Brain pericyte (primary cell): ENCODE measurements around the gene TCF7.

Experiments used
- DNase-seq: peaks from one replicate; pipeline ENCODE4 v3.0.0-alpha.2; 2012; ENCODE audit warnings: low read depth, low spot score

TCF7 gene

DNA sequence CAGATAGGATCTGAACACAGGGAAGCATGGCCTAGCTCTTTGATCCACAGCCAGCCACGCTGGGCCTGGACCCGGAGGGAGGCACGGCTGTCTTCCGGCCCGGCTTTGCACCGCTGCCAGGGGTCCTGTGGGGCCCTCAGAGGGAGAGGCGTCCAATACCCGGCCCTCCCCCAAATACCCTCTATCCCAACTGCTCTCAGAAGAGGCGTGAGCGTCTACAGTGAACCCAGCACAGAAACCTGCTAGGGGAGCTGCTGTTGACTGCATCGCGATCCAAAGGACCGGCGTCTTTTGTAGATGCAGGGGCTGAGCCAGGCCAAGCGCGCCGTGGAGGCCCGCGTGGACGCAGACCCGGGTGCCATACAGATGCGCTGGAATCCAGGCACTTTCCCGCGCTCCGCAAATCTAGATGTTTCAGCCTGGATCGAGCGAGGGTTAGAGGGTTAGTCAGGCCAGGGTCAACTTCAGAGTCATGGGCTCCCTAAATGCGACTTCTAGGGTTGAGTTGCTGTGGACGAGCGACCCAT lies 1.1 kb upstream of the TCF7 start:
- no peak for DNase-seq

DNA sequence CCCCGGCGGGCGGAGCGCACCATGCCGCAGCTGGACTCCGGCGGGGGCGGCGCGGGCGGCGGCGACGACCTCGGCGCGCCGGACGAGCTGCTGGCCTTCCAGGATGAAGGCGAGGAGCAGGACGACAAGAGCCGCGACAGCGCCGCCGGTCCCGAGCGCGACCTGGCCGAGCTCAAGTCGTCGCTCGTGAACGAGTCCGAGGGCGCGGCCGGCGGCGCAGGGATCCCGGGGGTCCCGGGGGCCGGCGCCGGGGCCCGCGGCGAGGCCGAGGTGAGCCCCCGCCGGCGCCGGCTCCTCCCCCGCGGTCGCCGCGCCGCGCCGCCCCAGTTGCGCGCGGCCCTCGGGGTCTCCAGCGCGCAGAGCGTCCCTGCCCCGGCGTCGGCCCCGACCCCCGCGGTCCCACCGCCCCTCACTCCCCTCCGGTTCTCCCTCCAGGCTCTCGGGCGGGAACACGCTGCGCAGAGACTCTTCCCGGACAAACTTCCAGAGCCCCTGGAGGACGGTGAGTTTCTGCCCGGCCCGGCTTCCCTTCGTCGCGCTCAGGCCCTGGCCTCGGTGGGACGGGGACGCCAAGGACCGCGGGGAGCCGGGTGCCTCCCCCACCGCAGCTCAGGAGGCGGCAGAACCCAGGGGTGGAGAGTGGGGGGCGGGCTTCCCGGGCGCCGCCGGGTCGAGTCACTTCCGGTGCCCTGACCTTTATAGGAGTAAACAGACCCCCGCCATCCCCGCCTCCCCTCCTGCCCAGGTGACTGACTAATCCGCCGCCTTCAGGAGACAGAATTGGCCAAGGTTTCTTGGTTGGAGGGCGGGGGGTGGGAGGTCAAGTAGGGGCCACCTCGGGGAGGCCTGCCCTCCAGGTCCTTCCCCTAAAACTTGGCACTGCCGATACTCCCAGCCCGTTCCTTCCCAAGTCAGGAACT lies 665 bp downstream of the TCF7 start:
- DNase-seq: no peak

DNA sequence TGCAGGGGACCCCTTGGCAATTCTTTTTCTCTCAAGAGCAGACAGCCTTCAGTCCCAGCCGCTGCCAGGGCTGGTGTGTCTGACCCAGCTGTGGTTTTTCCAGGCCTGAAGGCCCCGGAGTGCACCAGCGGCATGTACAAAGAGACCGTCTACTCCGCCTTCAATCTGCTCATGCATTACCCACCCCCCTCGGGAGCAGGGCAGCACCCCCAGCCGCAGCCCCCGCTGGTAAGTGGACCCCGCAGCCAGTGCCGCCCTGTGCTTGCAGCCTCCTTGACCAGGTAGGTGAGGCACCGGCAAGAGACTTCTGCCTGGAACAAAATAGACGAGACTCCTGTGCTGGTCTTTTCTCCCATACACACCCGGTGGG lies 1.3 kb downstream of the TCF7 start:
- DNase-seq: no peak

DNA sequence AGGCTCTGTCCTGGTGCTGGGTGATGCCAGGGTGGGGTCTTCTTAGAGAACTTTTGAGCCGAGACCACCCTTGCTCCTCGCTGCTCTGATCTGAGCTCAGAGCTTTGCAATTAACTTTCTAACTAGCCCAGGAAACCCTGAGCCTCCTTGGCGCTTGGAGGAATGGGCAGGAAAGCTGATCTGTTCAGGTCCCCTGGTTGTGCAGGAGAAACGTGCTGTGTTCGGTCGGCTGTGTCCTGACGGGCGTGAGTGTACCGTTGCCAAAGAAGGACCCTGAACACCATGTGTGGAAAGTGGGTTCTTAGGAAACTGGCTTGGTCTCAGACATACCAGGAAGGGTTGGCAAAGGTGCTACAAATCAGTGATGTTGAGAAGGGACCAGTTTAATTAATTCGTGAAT lies 1.8 kb downstream of the TCF7 start:
- no peak for DNase-seq

DNA sequence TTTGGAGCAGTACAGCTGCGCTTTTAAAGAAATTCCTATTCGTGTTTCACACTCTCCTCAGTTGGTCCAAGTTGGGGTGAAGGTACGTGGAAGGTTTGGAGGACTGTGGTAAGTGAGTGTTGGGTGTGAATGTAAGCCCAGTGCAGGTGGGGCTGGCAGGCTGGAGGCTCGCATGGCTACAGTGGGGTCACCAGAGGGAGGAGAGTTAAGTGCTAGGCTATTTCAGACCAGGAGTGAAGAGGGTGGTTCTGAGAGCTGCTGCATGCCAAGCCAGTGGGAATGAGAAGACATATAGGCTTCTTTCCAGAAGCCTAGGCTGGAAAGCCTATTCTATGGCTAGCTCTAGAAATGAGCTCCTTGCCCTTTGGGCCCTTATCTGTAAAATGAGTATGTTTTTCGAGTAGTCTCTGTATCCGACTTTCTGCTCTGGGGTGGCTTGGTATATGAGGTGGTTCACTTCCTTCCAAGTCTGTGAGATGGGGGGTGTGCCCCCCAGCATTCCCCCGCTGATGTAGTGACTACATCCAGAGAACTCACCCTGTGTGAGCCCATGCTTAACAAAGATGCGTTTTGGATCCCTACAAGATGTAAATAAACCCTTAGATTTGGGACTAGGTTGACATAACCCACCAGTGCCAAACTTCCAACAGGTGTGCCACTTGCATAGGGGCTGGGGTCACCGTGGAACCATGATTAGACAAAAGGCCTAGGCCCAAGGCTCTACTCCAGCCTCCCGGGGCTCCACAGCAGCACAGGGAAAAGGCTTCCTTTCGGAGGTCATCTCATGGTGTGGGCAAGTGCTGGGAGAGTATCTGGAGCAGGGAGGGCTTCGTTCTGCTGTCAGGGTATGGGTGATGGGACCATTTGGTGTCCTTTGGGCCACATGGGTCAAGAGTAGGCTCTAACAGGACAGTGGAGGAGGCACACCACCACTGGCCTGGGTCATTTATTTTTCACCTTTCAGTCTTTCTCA lies 2.6 kb downstream of the TCF7 start:
- DNase-seq: no peak

DNA sequence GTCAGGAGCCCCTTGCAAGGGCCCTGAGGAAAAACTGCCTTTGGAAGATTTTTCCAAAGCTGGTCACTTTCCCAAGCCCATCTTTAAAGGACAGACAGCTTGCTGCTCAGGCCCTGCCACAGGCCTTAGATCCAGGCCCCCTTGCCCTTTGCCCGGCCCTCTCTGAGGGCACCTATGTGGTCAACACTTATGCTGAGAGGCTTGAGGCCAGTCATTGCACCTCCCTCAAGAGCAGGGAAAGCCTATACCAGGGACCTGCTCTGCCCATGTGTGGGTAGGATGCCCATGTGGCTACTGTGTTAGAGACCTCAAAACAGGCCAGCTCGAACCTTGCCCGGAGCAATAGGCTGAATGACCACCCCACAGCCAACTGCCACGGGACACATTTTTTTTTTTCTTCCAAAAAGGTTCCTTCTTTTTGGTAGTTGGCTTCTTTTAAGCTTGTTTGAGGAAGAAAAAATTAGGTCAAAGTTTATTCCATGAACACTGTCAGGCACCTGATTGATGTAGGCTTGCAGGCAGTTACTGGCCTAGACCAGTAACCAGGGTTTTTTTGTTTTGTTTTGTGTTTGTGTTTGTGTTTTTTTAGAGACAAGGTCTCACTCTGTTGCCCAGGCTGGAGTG lies 3.8 kb downstream of the TCF7 start:
- DNase-seq: no peak

DNA sequence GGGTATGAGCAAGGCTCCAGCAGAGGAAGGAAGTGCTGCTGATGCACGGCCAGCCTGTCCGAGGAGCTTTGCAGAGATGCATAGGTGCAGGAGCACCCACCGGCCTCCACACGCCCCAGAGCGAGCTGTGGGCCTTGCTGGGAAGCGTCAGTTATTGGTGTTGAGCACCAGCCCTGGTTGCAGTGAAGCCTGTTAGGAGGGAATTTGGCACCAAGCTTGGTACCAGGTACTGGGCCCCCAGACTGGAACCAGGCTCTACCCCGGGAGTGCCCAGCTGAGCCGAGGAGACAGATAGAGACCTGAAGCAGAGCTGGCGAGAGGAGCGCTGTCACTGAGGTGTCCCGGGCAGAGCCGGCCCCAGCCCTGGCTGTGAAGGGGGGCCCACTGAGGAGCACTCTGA lies 5.2 kb downstream of the TCF7 start:
- DNase-seq: no peak

DNA sequence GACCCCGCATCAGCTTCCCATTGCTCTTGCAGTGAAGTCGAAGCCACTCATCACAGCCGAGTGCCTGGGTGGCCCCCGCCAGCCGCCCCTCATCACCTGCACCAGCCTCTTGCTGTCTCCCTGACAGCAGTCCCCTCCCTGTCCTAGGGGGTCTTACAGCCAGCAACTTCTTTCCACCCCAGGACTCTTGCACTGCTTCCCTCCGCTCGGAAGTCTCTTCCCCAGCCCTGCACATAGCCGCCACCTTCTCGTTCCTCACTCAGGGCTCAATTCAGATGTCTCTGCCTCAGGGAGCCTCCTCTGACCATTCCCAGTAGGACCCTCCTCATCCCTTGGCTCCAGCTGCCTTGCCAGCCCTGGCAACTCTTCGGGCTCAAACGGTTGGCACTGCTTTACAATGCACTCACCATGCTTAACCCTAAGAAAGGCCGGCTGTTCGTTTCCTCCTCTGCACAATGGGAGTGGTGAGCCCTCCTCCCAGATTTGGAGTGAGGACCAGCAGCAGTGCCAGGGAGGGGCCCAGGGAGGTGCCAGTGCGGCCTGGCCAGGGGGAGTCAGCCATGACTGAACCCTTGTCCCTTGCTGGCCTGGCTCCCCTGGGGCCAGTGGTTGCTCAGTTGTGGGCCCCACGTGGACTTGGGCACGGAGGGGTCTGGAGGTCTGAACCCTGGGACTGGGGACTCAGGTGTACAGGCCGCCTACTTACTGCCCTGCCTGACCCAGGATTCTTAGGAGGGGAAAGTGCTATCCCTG lies 6.1 kb downstream of the TCF7 start:
- DNase-seq: no peak

DNA sequence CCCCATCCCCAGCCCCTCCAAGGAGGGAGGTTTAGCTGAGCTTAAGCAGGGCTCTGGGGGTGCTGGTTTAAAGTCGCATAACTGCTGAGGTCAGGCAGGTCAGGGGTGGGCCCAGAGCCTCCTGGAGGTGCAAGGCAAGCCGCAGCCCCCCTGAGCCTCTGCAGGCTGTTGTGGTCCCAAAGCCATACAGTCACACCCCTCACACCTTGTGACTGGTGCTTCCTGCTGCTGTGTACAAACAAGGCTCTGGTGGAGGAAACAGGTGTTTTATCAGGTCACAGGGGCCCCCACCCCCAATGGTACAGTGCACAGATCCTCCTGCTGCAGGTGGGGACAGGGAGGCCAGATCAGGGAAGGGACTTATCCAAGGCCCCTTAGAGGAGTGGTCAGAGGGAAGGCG lies 8.0 kb downstream of the TCF7 start:
- DNase-seq: no peak

DNA sequence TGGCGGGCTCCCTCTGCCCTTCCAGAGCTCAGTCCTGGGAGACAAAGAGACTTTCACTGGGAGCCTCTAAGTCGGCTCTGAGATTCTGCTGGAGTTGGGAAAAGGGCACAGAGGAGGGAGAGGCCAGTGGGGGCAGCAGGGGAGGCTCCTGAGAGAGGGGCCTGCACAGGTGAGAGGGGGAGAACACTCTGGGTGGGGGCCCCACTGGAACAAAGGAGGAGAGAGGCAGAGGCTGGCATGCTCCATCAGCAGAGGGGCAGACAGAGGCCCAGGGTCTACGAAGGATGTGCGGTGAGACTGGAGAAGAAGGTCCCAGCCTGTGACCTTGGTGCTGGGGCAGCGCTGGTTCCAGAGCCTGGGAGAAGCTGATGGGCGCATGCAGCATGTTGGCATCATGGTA lies 8.9 kb downstream of the TCF7 start:
- no peak for DNase-seq

DNA sequence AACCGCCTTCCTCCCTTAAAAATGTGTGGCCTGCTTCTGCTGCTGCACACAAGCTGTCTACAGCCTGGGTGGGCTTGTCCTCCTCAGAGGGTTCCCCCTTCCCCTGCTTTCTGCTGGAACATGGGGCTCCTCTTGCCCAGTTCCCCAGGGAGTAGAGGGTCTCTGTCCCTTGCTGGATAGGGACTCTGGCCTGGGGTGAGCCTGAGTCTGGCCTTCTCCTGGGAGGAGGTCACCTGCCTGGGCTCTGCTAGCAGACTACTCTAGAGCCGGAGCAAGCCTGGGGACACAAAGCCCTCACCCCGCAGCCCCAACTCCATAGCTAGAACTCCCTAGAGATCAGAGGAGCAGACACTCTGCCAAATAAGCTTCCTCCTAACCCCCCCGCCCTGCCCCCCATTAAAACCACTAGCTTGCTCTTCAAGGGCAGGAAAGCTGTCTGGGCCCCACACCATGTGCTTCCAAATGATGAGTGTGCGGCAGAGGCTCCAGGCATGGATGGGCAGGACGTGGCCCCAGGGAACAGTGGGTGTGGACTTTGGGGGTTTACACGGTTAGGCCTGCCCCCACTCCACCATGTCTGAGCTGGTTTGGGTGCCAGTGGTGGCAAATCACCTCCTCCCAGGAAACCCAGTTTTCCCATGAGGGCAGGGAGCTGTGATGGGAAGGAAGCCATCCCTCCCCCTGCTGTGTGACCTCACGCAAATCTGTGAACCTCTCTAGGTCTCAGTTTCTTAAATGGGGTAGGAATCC lies 10.0 kb downstream of the TCF7 start:
- no peak for DNase-seq

DNA sequence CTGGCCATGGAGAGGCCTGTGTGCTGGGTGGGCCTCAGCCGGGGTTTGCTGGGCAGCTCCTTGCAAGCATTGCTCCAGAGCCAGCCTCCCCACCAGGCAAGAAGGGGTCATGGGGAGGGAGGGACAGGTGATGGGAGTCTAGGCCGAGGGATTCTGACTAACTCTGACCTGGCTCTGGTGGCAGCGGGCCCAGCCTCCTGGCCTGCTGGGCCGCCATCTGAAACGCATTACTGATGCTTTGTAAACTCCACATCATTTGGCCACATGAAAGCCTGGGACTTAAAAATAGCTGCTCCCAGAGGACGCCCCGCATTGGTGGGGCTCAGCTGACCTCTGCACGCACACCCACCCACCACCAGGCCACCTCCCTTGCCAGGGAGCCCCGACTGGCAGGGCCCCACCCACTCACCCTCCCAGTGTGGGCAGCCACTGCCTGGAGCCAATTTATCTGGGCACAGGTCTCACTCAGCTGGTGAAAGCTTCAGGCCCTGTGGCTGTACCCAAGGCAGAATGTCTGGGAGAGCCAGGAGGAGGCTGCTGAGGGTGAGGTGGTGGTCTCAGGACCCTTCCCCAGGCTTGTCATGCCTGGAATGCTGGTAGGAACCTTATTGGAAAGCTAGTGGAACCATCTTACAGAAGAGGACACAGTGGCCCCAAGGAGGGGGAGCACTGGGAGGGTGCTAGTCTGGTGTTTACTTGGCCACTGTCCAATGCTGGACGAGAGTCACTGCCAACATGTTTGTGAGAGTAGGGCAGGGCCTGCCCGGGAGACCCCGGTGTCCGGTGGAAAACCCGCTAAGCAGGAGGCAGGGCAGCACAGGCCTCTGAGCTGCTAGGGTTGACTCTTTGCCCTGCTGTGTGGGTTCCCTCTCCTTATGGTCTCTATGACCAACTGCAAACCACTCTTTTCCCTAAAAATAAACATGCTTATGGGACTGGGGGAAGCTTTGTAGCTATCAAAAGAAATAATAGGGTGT lies 10.8 kb downstream of the TCF7 start:
- DNase-seq: peak; percentile 84

DNA sequence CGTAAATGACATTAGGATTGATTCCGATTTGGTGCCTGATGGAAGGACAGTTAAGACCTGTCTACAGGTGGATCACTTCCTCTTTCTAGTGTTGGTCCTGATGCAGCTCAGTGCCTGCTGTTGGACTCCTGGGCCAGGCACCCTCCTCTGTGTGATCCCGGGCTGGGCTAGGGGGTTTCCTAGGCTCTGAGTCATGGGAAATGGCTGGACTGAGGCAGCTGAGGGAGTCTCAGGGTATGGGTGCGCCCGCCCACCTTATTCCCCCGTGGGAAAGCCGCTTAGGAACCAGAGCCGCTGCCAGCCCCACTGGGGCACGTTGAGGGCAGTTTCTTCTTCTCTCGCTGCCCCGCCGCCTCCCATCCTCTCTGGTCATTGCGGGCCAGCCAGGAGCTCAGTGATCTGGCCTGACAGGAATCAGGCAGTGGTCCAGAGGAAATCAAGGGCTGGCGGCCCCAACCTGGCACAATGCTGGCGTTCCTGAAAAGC lies 12.9 kb downstream of the TCF7 start:
- no peak for DNase-seq

DNA sequence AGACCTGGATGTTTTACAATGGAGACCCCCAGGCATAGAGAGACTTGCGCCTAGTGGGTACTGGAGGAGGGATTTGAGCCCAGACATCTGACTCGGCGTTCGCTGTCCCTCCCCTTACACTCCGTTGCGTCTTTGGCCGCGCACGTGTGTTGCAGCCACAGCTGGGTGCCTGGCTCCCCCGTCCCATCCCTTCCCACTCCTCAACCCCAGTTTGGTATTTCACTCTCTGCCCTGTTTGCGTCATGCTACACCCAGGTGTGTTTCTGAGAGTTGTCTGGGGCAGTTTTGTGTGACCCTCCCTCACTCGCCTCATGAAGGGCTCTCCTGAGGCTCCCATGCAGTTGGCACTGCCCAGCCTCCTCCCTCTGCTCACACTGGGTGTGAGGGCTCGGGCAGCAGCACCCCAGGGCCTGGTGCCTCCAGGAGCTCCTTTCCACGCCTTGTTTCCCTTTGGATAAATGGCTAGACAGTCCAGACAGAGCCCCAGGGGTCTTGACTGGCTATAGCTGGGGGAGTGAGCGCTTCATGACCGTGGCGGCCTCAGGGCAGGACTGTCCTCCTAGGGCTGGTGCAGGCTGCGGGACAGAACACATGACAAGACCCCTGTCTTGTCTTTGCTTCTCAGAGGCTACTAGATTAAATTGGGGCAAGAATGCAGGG lies 13.6 kb downstream of the TCF7 start:
- no peak for DNase-seq

DNA sequence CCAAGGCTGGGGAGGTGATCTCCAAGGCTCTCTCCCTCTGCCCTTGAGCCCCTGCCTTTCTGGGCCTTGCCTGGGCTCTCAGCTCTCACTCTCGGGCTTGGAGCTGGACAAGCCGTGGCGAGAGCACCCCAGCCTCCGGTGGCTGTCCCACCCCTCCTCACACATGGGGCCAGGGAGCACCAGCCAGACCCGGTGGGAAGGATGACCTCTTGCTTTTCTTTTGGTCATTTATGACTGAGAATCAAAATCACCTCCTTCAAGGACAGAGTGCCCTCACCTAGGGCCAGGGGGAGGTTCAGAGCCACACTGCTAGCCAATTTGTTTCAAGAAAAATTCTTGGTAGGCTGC lies 14.1 kb downstream of the TCF7 start:
- DNase-seq: no peak

DNA sequence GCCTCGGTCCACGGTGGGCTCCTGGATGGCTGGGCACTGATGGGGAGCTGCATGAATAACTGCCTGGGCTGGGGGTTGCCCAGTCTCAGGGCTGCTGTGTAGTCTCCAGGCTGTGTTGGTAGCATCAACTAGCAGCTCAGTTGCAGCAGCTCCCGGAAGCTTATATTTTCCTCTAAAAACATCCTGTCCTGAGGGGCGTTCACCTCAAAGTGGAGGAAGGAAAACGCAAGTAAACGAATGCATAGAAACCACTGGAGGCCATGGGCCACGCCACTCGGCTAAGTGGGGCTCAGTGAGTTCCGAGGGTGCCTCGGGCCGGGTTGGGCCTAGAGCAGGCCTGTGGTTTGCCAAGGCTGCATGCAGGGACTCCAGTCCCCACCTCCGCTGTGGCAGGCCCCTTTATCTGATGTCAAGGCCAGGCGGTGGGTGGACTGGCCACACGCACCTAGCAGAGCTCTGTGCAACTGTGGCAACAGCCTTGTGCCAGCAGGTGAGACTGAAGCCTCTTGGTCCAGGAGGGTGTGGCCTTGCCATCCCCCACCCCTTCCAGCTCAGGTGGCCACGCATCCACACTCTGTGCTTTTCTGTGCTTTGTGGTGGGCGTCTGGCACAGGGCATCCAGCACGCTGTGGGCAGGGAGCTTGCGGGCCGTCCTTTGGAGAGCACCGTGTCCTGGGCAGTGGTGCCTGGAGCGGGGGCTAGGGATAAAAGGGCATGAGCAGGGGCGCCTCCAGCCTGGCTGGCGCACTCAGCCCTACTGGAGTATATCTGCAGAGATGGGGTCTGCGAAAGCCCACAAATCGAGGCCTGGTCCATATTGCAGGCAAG lies 15.1 kb downstream of the TCF7 start:
- no peak for DNase-seq

DNA sequence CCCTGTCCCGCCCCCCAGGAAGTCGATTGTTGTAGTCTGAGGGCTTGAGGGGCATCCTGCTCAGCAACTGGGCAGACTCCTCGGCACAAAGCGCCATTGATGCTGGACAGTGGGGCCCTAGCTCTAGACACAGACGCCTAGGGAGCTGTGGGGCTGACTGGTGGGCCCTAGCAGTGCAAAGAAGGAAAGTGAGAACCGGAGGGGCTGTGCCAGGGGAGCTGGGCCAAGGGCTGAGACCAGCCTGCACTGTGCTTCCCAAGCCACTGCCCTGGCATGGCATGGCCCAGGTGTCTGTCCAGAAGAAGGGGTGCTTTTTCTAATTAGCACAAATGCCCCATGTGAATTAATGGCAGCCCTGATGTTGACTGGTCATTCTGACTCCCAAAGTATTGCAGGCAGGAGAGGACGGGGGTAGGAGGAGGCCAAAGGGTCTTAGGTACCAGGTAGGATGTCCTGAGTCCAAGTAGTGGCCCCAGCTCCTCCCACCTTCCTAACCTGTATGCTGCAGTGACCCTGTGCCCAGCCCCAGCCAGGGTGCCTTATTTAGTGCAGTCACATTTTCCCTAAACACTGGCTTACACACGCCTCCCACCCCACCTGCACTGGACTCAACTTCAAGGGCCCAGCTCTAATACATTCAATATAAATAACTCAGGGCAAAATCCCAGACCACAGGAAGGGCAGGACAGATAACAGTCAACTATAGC lies 15.9 kb downstream of the TCF7 start:
- DNase-seq: no peak
